Right lobe of liver (tissue), 4 donors: ENCODE data around the gene ZIC2.

Experiments used
- CTCF ChIP-seq, 4 donors: fragments of 200-600 bp in 3 of 4; fragments of 450-650 bp in 1 of 4; IDR thresholded peaks; one replicate each; pipeline versions ENCODE4 v1.5.1 to v1.8.0; 2016 to 2022; ENCODE audit warnings: antibody characterized with exemption in 4 of 4, mild to moderate bottlenecking in 2 of 4
- POLR2A ChIP-seq: fragments of 450-650 bp; IDR thresholded peaks from one replicate; pipeline ENCODE4 v1.6.1; 2017; ENCODE audit warnings: antibody characterized with exemption, mild to moderate bottlenecking
- donor health status: DM: no; HTN: no; CAD: no.
- donor health status: DM: no; HTN: no; CAD: no.
- donor health status: DM: no; HTN: yes; CAD: no.

GRCh38 chr13:99963816-99964339, 17.7 kb upstream of the ZIC2 start:
- TF ChIP-seq CTCF (IDR thresholded peaks at IDR 0.05) (no peak), POLR2A (no peak)
